ENCODE data around the gene KCNIP4. TPM values are rescaled to one million over a fixed set of nuclear protein-coding genes. Genes with fewer than 3 reads are reported as not detected.

KCNIP4 gene
- total RNA-seq, 1 donor from 2014 or later = not detected

- no peak overlapping the region for H3K4me3 ChIP-seq
- ATAC-seq (no peak), DNase-seq (no peak)
- peaks cover 7% of the 10 kb centered on the region for H3K9me3 ChIP-seq
- no peaks in the 10 kb centered on the region for H3K36me3 ChIP-seq
- intact Hi-C loops (cut with DNase I) = no loop called here
- no peak for TF ChIP-seq CTCF (IDR thresholded peaks at IDR 0.05)
- H3K27ac ChIP-seq = no peak overlapping the region
- no peaks in the 10 kb centered on the region for H3K27me3 ChIP-seq (ENCODE audit: low read depth)
- no peaks in the 10 kb centered on the region for H3K4me1 ChIP-seq
Observed at GRCh38 chr4:20995610-20996009, 953.0 kb downstream of the KCNIP4 start.

- intact Hi-C loops (cut with DNase I) = no loop called here
- H3K4me1 ChIP-seq = no peaks in the 10 kb centered on the region
- TF ChIP-seq CTCF (IDR thresholded peaks at IDR 0.05) = no peak
- H3K9me3 ChIP-seq = peaks cover 7% of the 10 kb centered on the region
- H3K27me3 ChIP-seq (ENCODE audit: low read depth) = no peaks in the 10 kb centered on the region
- ATAC-seq = no peak
- H3K36me3 ChIP-seq = no peaks in the 10 kb centered on the region
- no peak for DNase-seq
- H3K4me3 ChIP-seq = no peak overlapping the region
- no peak overlapping the region for H3K27ac ChIP-seq
Observed at GRCh38 chr4:20995015-20995414, 953.6 kb downstream of the KCNIP4 start.

GRCh38 chr4:20992002-20992401 lies 956.6 kb downstream of the KCNIP4 start:
- Histone ChIP-seq H3K4me1 (no peaks in the 10 kb centered on the region), H3K4me3 (no peak overlapping the region), H3K9me3 (peaks cover 7% of the 10 kb centered on the region), H3K27me3 (ENCODE audit: low read depth) (no peaks in the 10 kb centered on the region), H3K36me3 (no peaks in the 10 kb centered on the region), H3K27ac (no peak overlapping the region)
- ATAC-seq (no peak), DNase-seq (no peak)
- intact Hi-C loops (cut with DNase I) = no loop called here
- no peak for TF ChIP-seq CTCF (IDR thresholded peaks at IDR 0.05)

- ATAC-seq = no peak
Observed at GRCh38 chr4:20987191-20987590, 961.4 kb downstream of the KCNIP4 start.

GRCh38 chr4:20984576-20984836 lies 964.1 kb downstream of the KCNIP4 start:
- no peaks in the 10 kb centered on the region for H3K9me3 ChIP-seq
- intact Hi-C loops (cut with DNase I) = no loop called here
- DNase-seq (no peak), ATAC-seq (no peak)
- H3K27ac ChIP-seq = no peak overlapping the region
- H3K4me3 ChIP-seq = no peak overlapping the region
- no peaks in the 10 kb centered on the region for H3K4me1 ChIP-seq
- no peak for TF ChIP-seq CTCF (IDR thresholded peaks at IDR 0.05)
- H3K27me3 ChIP-seq (ENCODE audit: low read depth) = peaks cover 3% of the 10 kb centered on the region
- H3K36me3 ChIP-seq = no peaks in the 10 kb centered on the region

More at GRCh38 chr4:20987191-20987590, 961.4 kb downstream of the KCNIP4 start:
- Histone ChIP-seq H3K27ac (no peak overlapping the region), H3K4me1 (no peaks in the 10 kb centered on the region), H3K36me3 (no peaks in the 10 kb centered on the region), H3K9me3 (no peaks in the 10 kb centered on the region), H3K27me3 (ENCODE audit: low read depth) (peaks cover 3% of the 10 kb centered on the region), H3K4me3 (no peak overlapping the region)
- TF ChIP-seq CTCF (IDR thresholded peaks at IDR 0.05) = no peak
- intact Hi-C loops (cut with DNase I) = no loop called here
- no peak for DNase-seq

Measured in lower lobe of right lung (tissue), 2 donors.